ENCODE results near the gene OR9Q2.

DNA sequence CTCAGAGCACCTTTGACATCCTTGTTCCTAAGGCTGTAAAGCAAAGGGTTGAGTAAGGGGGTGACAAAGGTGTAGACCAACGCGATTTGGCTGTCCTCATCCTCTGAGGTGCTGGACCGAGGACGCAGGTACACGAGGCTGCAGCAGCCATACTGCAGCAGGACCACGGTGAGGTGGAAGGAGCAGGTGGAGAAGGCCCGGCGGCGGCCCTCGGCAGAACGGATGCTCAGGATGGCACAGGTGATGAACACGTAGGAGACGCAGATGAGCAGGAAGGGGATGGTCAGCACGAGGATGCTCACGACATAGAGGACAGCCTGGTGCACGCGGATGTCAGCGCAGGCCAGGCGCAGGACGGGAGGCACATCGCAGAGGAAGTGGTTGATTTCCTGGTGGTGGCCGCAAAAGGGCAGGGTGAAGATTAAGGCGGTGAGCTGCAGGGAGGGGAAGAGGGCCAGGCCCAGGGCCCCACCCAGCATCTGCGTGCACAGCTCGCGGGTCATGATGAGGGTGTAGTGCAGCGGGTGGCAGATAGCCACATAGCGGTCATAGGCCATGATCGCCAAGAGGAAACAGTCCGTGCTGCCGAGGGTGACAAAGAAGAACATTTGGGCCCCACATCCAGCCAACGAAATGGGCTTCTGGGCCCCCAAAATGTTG, 39.2 kb downstream of the OR9Q2 start:
- TF ChIP-seq, protein P1, sequence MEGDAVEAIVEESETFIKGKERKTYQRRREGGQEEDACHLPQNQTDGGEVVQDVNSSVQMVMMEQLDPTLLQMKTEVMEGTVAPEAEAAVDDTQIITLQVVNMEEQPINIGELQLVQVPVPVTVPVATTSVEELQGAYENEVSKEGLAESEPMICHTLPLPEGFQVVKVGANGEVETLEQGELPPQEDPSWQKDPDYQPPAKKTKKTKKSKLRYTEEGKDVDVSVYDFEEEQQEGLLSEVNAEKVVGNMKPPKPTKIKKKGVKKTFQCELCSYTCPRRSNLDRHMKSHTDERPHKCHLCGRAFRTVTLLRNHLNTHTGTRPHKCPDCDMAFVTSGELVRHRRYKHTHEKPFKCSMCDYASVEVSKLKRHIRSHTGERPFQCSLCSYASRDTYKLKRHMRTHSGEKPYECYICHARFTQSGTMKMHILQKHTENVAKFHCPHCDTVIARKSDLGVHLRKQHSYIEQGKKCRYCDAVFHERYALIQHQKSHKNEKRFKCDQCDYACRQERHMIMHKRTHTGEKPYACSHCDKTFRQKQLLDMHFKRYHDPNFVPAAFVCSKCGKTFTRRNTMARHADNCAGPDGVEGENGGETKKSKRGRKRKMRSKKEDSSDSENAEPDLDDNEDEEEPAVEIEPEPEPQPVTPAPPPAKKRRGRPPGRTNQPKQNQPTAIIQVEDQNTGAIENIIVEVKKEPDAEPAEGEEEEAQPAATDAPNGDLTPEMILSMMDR (IDR thresholded peaks at IDR 0.05; ENCODE audit: poor library complexity): no peak
- no peak for TF ChIP-seq EZH2phosphoT487 (IDR thresholded peaks at IDR 0.05; ENCODE audit: low read depth, severe bottlenecking, unreplicated experiment)
- no peak for TF ChIP-seq EZH2 (IDR thresholded peaks at IDR 0.05; ENCODE audit: borderline replicate concordance)
